HEK293 (cell line): ENCODE data around the gene OR4L1.

Experiments
- CTCF ChIA-PET: fragments of 350-600 bp; formaldehyde crosslinking; extraction: SDS; loops from one replicate; lab custom pipeline; 2021; ENCODE audit warnings: antibody characterized with exemption; lab: Yijun Ruan, JAX
- POLR2A ChIA-PET: fragments of 300-600 bp; formaldehyde crosslinking; extraction: SDS; loops from one replicate; lab custom pipeline; 2020; ENCODE audit warnings: antibody characterized with exemption, inconsistent platforms; lab: Yijun Ruan, JAX
- H3K27ac ChIP-seq: fragments of 200-500 bp; sonication (Bioruptor generic); 2 replicates; pipeline ENCODE4 v1.5.1; 2014; ENCODE audit warnings: low read depth, low read length, control low read depth, inconsistent platforms; ENCODE audit errors: extremely low read depth
- H3K36me3 ChIP-seq, 2 experiments: fragments of 200-500 bp in 1 of 2; sonication (Bioruptor generic) in 1 of 2; 1 replicate in 1 of 2; 2 replicates in 1 of 2; pipeline ENCODE4 v1.5.1; 2014 to 2017; ENCODE audit warnings: inconsistent platforms in 2 of 2, low read length in 2 of 2; ENCODE audit not compliant: control insufficient read depth in 2 of 2, insufficient read depth in 1 of 2
- H3K4me1 ChIP-seq: fragments of 200-500 bp; sonication (Bioruptor generic); 2 replicates; pipeline ENCODE4 v1.5.1; 2014; ENCODE audit warnings: mild to moderate bottlenecking, low read length, inconsistent platforms; ENCODE audit not compliant: control insufficient read depth, insufficient read depth
- H3K4me3 ChIP-seq: 2 replicates; pipeline ENCODE4 v1.5.1; 2011; ENCODE audit warnings: low read depth, mild to moderate bottlenecking, control low read depth, low read length, moderate library complexity
- H3K9me3 ChIP-seq: fragments of 200-500 bp; sonication (Bioruptor generic); 2 replicates; pipeline ENCODE4 v1.5.1; 2014; ENCODE audit warnings: low read depth, low read length, inconsistent platforms; ENCODE audit not compliant: control insufficient read depth, insufficient read depth
- AEBP2 ChIP-seq: fragments of 450-650 bp; formaldehyde crosslinking; IDR thresholded peaks from 2 replicates; pipeline ENCODE4 v1.5.1; 2016; ENCODE audit warnings: missing biosample characterization, missing genetic modification characterization, borderline replicate concordance
- KLF7 ChIP-seq: fragments of 450-650 bp; formaldehyde crosslinking; IDR thresholded peaks from 2 replicates; pipeline ENCODE4 v1.5.1; 2016; ENCODE audit warnings: missing biosample characterization, missing genetic modification characterization, borderline replicate concordance
- MEIS1 ChIP-seq: sonication (generic); formaldehyde crosslinking; IDR thresholded peaks from 2 replicates; pipeline ENCODE4 v1.8.1; 2022; ENCODE audit warnings: missing genetic modification reagents, mild to moderate bottlenecking, borderline replicate concordance
- RBAK ChIP-seq: fragments of 450-650 bp; formaldehyde crosslinking; IDR thresholded peaks from 2 replicates; pipeline ENCODE4 v1.5.1; 2016; ENCODE audit warnings: missing biosample characterization, missing genetic modification characterization
- SP3 ChIP-seq: fragments of 450-650 bp; formaldehyde crosslinking; IDR thresholded peaks from 2 replicates; pipeline ENCODE4 v1.5.1; 2016; ENCODE audit warnings: missing biosample characterization, missing genetic modification characterization
- ZBTB1 ChIP-seq: fragments of 450-650 bp; formaldehyde crosslinking; IDR thresholded peaks from 2 replicates; pipeline ENCODE4 v1.5.1; 2016; ENCODE audit warnings: missing biosample characterization, missing genetic modification characterization
- ZBTB26 ChIP-seq: fragments of 450-650 bp; formaldehyde crosslinking; optimal IDR thresholded peaks from 2 replicates; pipeline ENCODE3; 2016; ENCODE audit warnings: missing biosample characterization, mild to moderate bottlenecking, missing genetic modification characterization
- ZEB2 ChIP-seq: fragments of 450-650 bp; formaldehyde crosslinking; IDR thresholded peaks from 2 replicates; pipeline ENCODE4 v1.5.1; 2016; ENCODE audit warnings: missing biosample characterization, missing genetic modification characterization
- ZFHX2 ChIP-seq: fragments of 450-650 bp; formaldehyde crosslinking; conservative IDR thresholded peaks from 2 replicates; pipeline ENCODE4 v1.5.1; 2016; ENCODE audit warnings: missing biosample characterization, missing genetic modification characterization
- ZNF114 ChIP-seq: fragments of 450-650 bp; formaldehyde crosslinking; IDR thresholded peaks from 2 replicates; pipeline ENCODE4 v1.5.0; 2017; ENCODE audit warnings: missing biosample characterization, missing genetic modification characterization
- ZNF121 ChIP-seq: fragments of 450-650 bp; formaldehyde crosslinking; IDR thresholded peaks from 2 replicates; pipeline ENCODE4 v1.5.1; 2016; ENCODE audit warnings: missing biosample characterization, missing genetic modification characterization
- ZNF239 ChIP-seq: fragments of 450-650 bp; formaldehyde crosslinking; IDR thresholded peaks from 2 replicates; pipeline ENCODE4 v1.5.1; 2016; ENCODE audit warnings: missing biosample characterization, missing genetic modification characterization
- ZNF24 ChIP-seq: fragments of 450-650 bp; formaldehyde crosslinking; IDR thresholded peaks from 2 replicates; pipeline ENCODE4 v1.5.1; 2016; ENCODE audit warnings: missing biosample characterization, missing genetic modification characterization
- ZNF280C ChIP-seq: fragments of 450-650 bp; formaldehyde crosslinking; IDR thresholded peaks from 2 replicates; pipeline ENCODE4 v1.5.1; 2016; ENCODE audit warnings: missing biosample characterization, missing genetic modification characterization
- ZNF416 ChIP-seq: fragments of 450-650 bp; formaldehyde crosslinking; IDR thresholded peaks from 2 replicates; pipeline ENCODE4 v1.5.1; 2016; ENCODE audit warnings: missing biosample characterization, missing genetic modification characterization
- ZNF549 ChIP-seq: fragments of 450-650 bp; IDR thresholded peaks from 2 replicates; pipeline ENCODE4 v1.5.1; 2018; ENCODE audit warnings: missing biosample characterization, missing genetic modification characterization, mild to moderate bottlenecking, inconsistent platforms, moderate library complexity
- ZNF596 ChIP-seq: fragments of 450-650 bp; IDR thresholded peaks from 2 replicates; pipeline ENCODE4 v1.5.0; 2018; ENCODE audit warnings: missing biosample characterization, mild to moderate bottlenecking, missing genetic modification characterization, moderate library complexity
- ZNF658 ChIP-seq: fragments of 450-650 bp; formaldehyde crosslinking; IDR thresholded peaks from 2 replicates; pipeline ENCODE4; 2016; ENCODE audit warnings: missing biosample characterization, missing genetic modification characterization
- ZNF707 ChIP-seq: fragments of 450-650 bp; formaldehyde crosslinking; IDR thresholded peaks from 2 replicates; pipeline ENCODE4 v1.5.1; 2016; ENCODE audit warnings: missing biosample characterization, missing genetic modification characterization
- ZSCAN16 ChIP-seq: fragments of 450-650 bp; formaldehyde crosslinking; IDR thresholded peaks from 2 replicates; pipeline ENCODE4 v1.5.1; 2016; ENCODE audit warnings: missing biosample characterization, missing genetic modification characterization
- ZSCAN23 ChIP-seq: fragments of 450-650 bp; formaldehyde crosslinking; IDR thresholded peaks from 2 replicates; pipeline ENCODE4 v1.5.1; 2016; ENCODE audit warnings: missing biosample characterization, missing genetic modification characterization
- TF ChIP-seq, protein P1 (sequence below): fragments of 450-650 bp; formaldehyde crosslinking; IDR thresholded peaks from 2 replicates; pipeline ENCODE4 v1.5.1; 2017; ENCODE audit warnings: missing biosample characterization, missing genetic modification characterization

OR4L1 gene

GRCh38 chr14:20035449-20035848 lies 24.4 kb upstream of the OR4L1 start:
- no peaks in the 10 kb centered on the region for H3K4me1 ChIP-seq
- H3K9me3 ChIP-seq, result no peaks in the 10 kb centered on the region
- TF ChIP-seq KLF7 (tag by site-specific recombination) (no peak), ZNF114 (tag by site-specific recombination) (no peak), ZNF121 (tag by site-specific recombination) (no peak), SP3 (no peak)
- H3K27ac ChIP-seq, result no peak overlapping the region
- ChIA-PET CTCF (no interaction called here), POLR2A (no interaction called here)
- no peaks in the 10 kb centered on the region for H3K36me3 ChIP-seq
- H3K4me3 ChIP-seq, result no peak overlapping the region

- TF ChIP-seq ZNF658, result no peak
- H3K4me1 ChIP-seq, result no peaks in the 10 kb centered on the region
- ChIA-PET CTCF (no interaction called here), POLR2A (no interaction called here)
- no peak within 1 kb of the TSS for H3K27ac ChIP-seq
- no peaks in the 10 kb centered on the region for H3K9me3 ChIP-seq
- no peak within 1 kb of the TSS for H3K4me3 ChIP-seq
- H3K36me3 ChIP-seq, result no peaks in the 10 kb centered on the region
Measured at GRCh38 chr14:20035938-20036337, 23.9 kb upstream of the OR4L1 start, which contains the start of gene OR4K13. TSS of gene OR4K13 (minus strand) at chr14:20036038. CDS start at chr14:20034758, 1,280 bp downstream.

DNA sequence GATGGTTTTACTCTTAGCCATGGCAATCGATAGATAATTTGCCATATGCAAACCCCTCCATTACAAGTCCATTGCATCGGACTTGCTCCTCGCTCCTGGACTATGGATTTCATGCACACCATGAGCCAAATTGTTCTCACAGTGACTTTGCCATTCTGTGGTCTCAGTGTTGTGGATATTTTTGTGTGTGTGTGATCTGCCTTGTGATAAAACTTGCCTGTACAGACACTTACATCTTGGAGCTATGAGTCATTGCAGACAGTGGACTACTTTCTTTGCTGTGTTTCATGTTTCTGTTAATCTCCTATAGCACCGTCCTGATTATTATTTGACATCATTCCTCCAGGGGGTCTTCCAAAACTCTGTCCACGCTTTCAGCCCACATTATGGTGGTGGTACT lies 15.6 kb upstream of the OR4L1 start:
- Histone ChIP-seq H3K4me3 (no peak overlapping the region), H3K9me3 (no peaks in the 10 kb centered on the region), H3K4me1 (no peaks in the 10 kb centered on the region), H3K36me3 (no peaks in the 10 kb centered on the region), H3K27ac (no peak overlapping the region)
- ChIA-PET CTCF (no interaction called here), POLR2A (no interaction called here)
- TF ChIP-seq, protein P1, sequence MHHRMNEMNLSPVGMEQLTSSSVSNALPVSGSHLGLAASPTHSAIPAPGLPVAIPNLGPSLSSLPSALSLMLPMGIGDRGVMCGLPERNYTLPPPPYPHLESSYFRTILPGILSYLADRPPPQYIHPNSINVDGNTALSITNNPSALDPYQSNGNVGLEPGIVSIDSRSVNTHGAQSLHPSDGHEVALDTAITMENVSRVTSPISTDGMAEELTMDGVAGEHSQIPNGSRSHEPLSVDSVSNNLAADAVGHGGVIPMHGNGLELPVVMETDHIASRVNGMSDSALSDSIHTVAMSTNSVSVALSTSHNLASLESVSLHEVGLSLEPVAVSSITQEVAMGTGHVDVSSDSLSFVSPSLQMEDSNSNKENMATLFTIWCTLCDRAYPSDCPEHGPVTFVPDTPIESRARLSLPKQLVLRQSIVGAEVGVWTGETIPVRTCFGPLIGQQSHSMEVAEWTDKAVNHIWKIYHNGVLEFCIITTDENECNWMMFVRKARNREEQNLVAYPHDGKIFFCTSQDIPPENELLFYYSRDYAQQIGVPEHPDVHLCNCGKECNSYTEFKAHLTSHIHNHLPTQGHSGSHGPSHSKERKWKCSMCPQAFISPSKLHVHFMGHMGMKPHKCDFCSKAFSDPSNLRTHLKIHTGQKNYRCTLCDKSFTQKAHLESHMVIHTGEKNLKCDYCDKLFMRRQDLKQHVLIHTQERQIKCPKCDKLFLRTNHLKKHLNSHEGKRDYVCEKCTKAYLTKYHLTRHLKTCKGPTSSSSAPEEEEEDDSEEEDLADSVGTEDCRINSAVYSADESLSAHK (tag by site-specific recombination), result no peak
- no peak for TF ChIP-seq MEIS1 (CRISPR knock-in tag)
- no peak for TF ChIP-seq ZSCAN23
- no peak for TF ChIP-seq AEBP2
- TF ChIP-seq ZSCAN16 (tag by site-specific recombination), result no peak
- TF ChIP-seq ZBTB1, result no peak
- no peak for TF ChIP-seq ZNF280C (tag by site-specific recombination)

GRCh38 chr14:20048202-20048601 lies 11.6 kb upstream of the OR4L1 start:
- Histone ChIP-seq H3K4me3 (no peak overlapping the region), H3K36me3 (no peaks in the 10 kb centered on the region), H3K4me1 (no peaks in the 10 kb centered on the region), H3K9me3 (no peaks in the 10 kb centered on the region), H3K27ac (no peak overlapping the region)
- TF ChIP-seq RBAK, result no peak
- no peak for TF ChIP-seq ZNF24
- TF ChIP-seq ZFHX2 (tag by site-specific recombination), result no peak
- no peak for TF ChIP-seq ZNF707 (tag by site-specific recombination)
- TF ChIP-seq ZNF416 (tag by site-specific recombination), result no peak
- no peak for TF ChIP-seq ZNF596 (tag by site-specific recombination)
- no peak for TF ChIP-seq ZEB2
- TF ChIP-seq ZNF239 (tag by site-specific recombination), result no peak
- TF ChIP-seq ZNF549 (tag by site-specific recombination), result no peak
- no peak for TF ChIP-seq ZBTB26 (tag by site-specific recombination)
- ChIA-PET POLR2A (no interaction called here), CTCF (interaction anchor here (0.7 kb wide), 1 partner anchor 811 kb away, joined by 3 read pairs; no protein-coding TSS in a partner anchor)
